OCI-LY3 (cell line): ENCODE results near the gene BEND7.

ENCODE experiments used
- CTCF ChIP-seq: fragments of 200-600, 300-600 bp; sonication (generic); IDR thresholded peaks from 2 replicates; pipeline ENCODE4 v1.5.1; 2014; ENCODE audit warnings: antibody characterized with exemption, low read length, low read depth
- EZH2phosphoT487 ChIP-seq: fragments of 200-600 bp; shearing (Covaris generic); IDR thresholded peaks from 2 replicates; pipeline ENCODE4 v1.6.1; 2018; ENCODE audit warnings: antibody characterized with exemption, mixed run types, low read depth

DNA sequence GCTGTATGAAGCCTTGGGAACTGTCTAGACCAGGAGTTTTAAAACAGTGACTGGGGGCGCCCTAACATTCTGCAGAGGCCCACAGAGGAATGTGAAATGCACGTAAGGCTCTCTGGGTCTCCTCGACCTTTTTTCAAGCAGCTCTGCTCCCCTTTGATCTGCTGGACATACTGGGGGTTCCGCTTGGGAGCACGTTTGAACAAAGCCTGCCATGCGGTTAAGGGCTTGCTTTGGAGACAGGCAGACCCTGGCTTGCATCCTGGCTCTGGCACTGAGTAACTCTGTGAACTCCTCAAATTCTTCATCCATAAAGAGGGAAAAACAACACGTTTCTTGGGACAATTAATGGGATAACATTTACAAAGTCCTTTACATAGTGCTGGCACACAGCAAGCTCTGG is 7.8 kb downstream of the BEND7 start:
- TF ChIP-seq CTCF: no peak
- TF ChIP-seq EZH2phosphoT487: no peak
